Astrocyte (in vitro differentiated cells and primary cell): ENCODE measurements around the gene SLC25A10. TPM values are rescaled to one million over a fixed set of nuclear protein-coding genes. Genes with fewer than 3 reads are reported as not detected.

Experiments
- DNase-seq: peaks from one replicate; pipeline ENCODE4 v3.0.0-alpha.2; 2010; ENCODE audit warnings: low read depth
- FAIRE-seq: peaks from 2 replicates; lab custom pipeline; 2011; peaks lifted over from hg19 to GRCh38; lab: Jason Lieb, UNC
- H2AFZ ChIP-seq: 2 replicates; pipeline ENCODE4 v1.6.0; 2012; ENCODE audit warnings: low read depth, low read length, inconsistent platforms
- H3K27ac ChIP-seq: 2 replicates; pipeline ENCODE4 v1.5.1; 2011; ENCODE audit warnings: low read depth, low read length, inconsistent platforms
- H3K27me3 ChIP-seq: 2 replicates; pipeline ENCODE4 v1.6.0; 2011; ENCODE audit warnings: low read length, inconsistent platforms; ENCODE audit not compliant: insufficient read depth
- H3K36me3 ChIP-seq: 2 replicates; pipeline ENCODE4 v1.5.1; 2011; ENCODE audit warnings: low read length, inconsistent platforms; ENCODE audit not compliant: insufficient read depth
- H3K4me1 ChIP-seq: 2 replicates; pipeline ENCODE4 v1.5.1; 2011; ENCODE audit warnings: low read length, inconsistent platforms; ENCODE audit not compliant: insufficient read depth
- H3K4me2 ChIP-seq: 2 replicates; pipeline ENCODE4 v1.6.0; 2012; ENCODE audit warnings: low read length, inconsistent platforms
- H3K4me3 ChIP-seq: 2 replicates; pipeline ENCODE4 v1.5.1; 2011; ENCODE audit warnings: low read depth, mild to moderate bottlenecking, low read length, inconsistent platforms; ENCODE audit not compliant: insufficient read depth
- H3K79me2 ChIP-seq: 2 replicates; pipeline ENCODE4 v1.6.0; 2012; ENCODE audit warnings: mild to moderate bottlenecking, low read length, inconsistent platforms; ENCODE audit not compliant: insufficient read depth
- H3K9ac ChIP-seq: 2 replicates; pipeline ENCODE4 v1.6.0; 2012; ENCODE audit warnings: mild to moderate bottlenecking, low read length, inconsistent platforms
- H3K9me3 ChIP-seq: 2 replicates; pipeline ENCODE4 v1.5.1; 2012; ENCODE audit warnings: low read depth, mild to moderate bottlenecking, low read length, inconsistent platforms; ENCODE audit not compliant: insufficient read depth
- H4K20me1 ChIP-seq: 2 replicates; pipeline ENCODE4 v1.6.0; 2012; ENCODE audit warnings: low read length, inconsistent platforms; ENCODE audit not compliant: insufficient read depth
- H3K27ac Mint-ChIP-seq: one replicate; pipeline ENCODE4 v1.8.0; 2021; ENCODE audit warnings: mild to moderate bottlenecking, mixed read lengths; ENCODE audit not compliant: unreplicated experiment
- H3K27me3 Mint-ChIP-seq: one replicate; pipeline ENCODE4 v1.8.0; 2021; ENCODE audit warnings: low read depth, mixed read lengths; ENCODE audit not compliant: unreplicated experiment
- H3K36me3 Mint-ChIP-seq: one replicate; pipeline ENCODE4 v1.8.0; 2021; ENCODE audit warnings: low read depth, mixed read lengths; ENCODE audit not compliant: unreplicated experiment
- H3K4me1 Mint-ChIP-seq: one replicate; pipeline ENCODE4 v1.8.0; 2021; ENCODE audit warnings: low read depth, mixed read lengths; ENCODE audit not compliant: unreplicated experiment
- H3K4me3 Mint-ChIP-seq: one replicate; pipeline ENCODE4 v1.8.0; 2021; ENCODE audit warnings: mild to moderate bottlenecking, moderate library complexity, mixed read lengths; ENCODE audit not compliant: unreplicated experiment
- H3K9me3 Mint-ChIP-seq: one replicate; pipeline ENCODE4 v1.8.0; 2021; ENCODE audit warnings: mild to moderate bottlenecking, mixed read lengths; ENCODE audit not compliant: unreplicated experiment
- CTCF ChIP-seq: IDR thresholded peaks from 2 replicates; pipeline ENCODE4 v1.5.1; 2011; ENCODE audit warnings: low read depth, mild to moderate bottlenecking, inconsistent platforms, low read length, moderate library complexity; ENCODE audit not compliant: insufficient read depth
- EZH2 ChIP-seq: IDR thresholded peaks from 2 replicates; pipeline ENCODE4 v1.6.1; 2012; ENCODE audit warnings: mild to moderate bottlenecking, low read length, inconsistent platforms; ENCODE audit not compliant: insufficient read depth
- total RNA-seq: library from RNA; stranded (reverse); gene quantifications from 2 replicates; pipeline ENCODE4 v1.2.1, GENCODE V29; 2021

Gene SLC25A10
- total RNA-seq, 1 donor from 2014 or later, result 9.3 TPM

- Histone ChIP-seq H3K79me2 (peaks cover 92% of the 10 kb centered on the region), H4K20me1 (peaks cover 85% of the 10 kb centered on the region), H3K4me3 (no peak overlapping the region), H3K9ac (no peak overlapping the region), H3K4me1 (no peaks in the 10 kb centered on the region), H3K4me2 (no peak overlapping the region), H2AFZ (no peak overlapping the region), H3K9me3 (no peaks in the 10 kb centered on the region), H3K27me3 (no peaks in the 10 kb centered on the region), H3K36me3 (peaks cover 33% of the 10 kb centered on the region), H3K27ac (no peak overlapping the region)
- H3K27me3 Mint-ChIP-seq, result no peaks in the 10 kb centered on the region
- no peak overlapping the region for H3K4me3 Mint-ChIP-seq
- H3K36me3 Mint-ChIP-seq, result peaks cover 14% of the 10 kb centered on the region
- no peak for DNase-seq
- no peak overlapping the region for H3K27ac Mint-ChIP-seq
- no peaks in the 10 kb centered on the region for H3K9me3 Mint-ChIP-seq
- FAIRE-seq, result no peak
- TF ChIP-seq CTCF (no peak), EZH2 (no peak)
- no peaks in the 10 kb centered on the region for H3K4me1 Mint-ChIP-seq
Observed at GRCh38 chr17:81695211-81695610, 16.9 kb upstream of the SLC25A10 start.

GRCh38 chr17:81695801-81696200 lies 16.3 kb upstream of the SLC25A10 start:
- Histone ChIP-seq H3K36me3 (peaks cover 30% of the 10 kb centered on the region), H4K20me1 (peaks cover 83% of the 10 kb centered on the region), H3K9me3 (no peaks in the 10 kb centered on the region), H3K4me2 (no peak overlapping the region), H2AFZ (no peak overlapping the region), H3K27me3 (no peaks in the 10 kb centered on the region), H3K4me3 (no peak overlapping the region), H3K79me2 (peaks cover 92% of the 10 kb centered on the region), H3K9ac (no peak overlapping the region), H3K4me1 (peaks cover 2% of the 10 kb centered on the region), H3K27ac (no peak overlapping the region)
- H3K4me3 Mint-ChIP-seq, result no peak overlapping the region
- peaks cover 14% of the 10 kb centered on the region for H3K36me3 Mint-ChIP-seq
- no peak overlapping the region for H3K27ac Mint-ChIP-seq
- DNase-seq (no peak), FAIRE-seq (no peak)
- TF ChIP-seq EZH2 (no peak), CTCF (no peak)
- H3K27me3 Mint-ChIP-seq, result no peaks in the 10 kb centered on the region
- H3K9me3 Mint-ChIP-seq, result no peaks in the 10 kb centered on the region
- peaks cover under 1% of the 10 kb centered on the region for H3K4me1 Mint-ChIP-seq

GRCh38 chr17:81696218-81696941 lies 15.7 kb upstream of the SLC25A10 start:
- H4K20me1 ChIP-seq, result peaks cover 83% of the 10 kb centered on the region
- H3K36me3 ChIP-seq, result peaks cover 32% of the 10 kb centered on the region
- H3K4me3 ChIP-seq, result no peak overlapping the region
- Mint-ChIP-seq H3K9me3 (no peaks in the 10 kb centered on the region), H3K4me3 (no peak overlapping the region), H3K4me1 (peaks cover 3% of the 10 kb centered on the region), H3K27me3 (no peaks in the 10 kb centered on the region), H3K27ac (no peak overlapping the region), H3K36me3 (peaks cover 13% of the 10 kb centered on the region)
- H3K27me3 ChIP-seq, result no peaks in the 10 kb centered on the region
- H3K4me1 ChIP-seq, result peaks cover 8% of the 10 kb centered on the region
- no peak for DNase-seq
- TF ChIP-seq EZH2 (no peak), CTCF (no peak)
- no peak overlapping the region for H2AFZ ChIP-seq
- H3K79me2 ChIP-seq, result peaks cover 92% of the 10 kb centered on the region
- H3K9me3 ChIP-seq, result no peaks in the 10 kb centered on the region
- no peak overlapping the region for H3K9ac ChIP-seq
- H3K27ac ChIP-seq, result no peak overlapping the region
- H3K4me2 ChIP-seq, result no peak overlapping the region
- FAIRE-seq, result no peak
